Measurements from ENCODE around the gene ADAM33. TPM values are rescaled to one million over a fixed set of nuclear protein-coding genes. Genes with fewer than 3 reads are reported as not detected.

ADAM33 gene
- polyA plus RNA-seq, 1 donor from 2014 or later = not detected

DNA sequence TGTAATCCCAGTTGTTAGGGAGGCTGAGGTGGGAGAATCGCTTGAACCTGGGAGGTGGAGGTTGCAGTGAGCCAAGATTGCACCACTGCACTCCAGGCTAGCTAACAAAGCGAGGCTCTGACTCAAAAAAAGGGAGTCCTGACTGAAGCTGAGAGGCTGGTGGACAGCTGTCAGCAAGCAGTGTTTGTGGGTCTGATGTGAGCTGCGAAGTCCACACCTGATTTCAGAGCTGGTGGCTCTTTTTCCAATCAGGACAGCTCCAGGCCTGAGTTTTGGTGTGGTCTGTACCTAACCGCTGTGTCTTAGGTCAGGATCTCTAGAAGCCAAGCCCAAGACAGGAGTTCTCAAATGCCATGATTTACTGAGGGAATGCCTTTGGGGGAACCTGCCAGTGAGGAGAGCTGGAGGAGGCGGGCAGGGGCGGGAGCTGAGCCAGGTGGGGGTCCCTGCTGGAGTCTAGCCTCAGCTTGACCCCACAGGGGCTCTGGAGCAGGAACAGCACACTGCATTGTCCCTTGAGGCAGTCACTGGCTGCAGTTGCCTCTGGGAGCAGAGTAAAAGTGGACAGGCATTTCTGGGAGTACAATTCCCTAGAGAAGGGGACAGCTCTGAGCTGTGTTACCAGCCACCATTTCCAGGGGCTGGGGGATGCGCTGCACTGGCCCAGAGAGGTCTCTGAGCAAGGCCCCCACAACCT, 23.6 kb downstream of the ADAM33 start:
- no peaks in the 10 kb centered on the region for H3F3A ChIP-seq (ENCODE audit: insufficient read depth, low read length, poor library complexity, severe bottlenecking)
- H2AFZ ChIP-seq (ENCODE audit: low read depth, low read length) = no peak overlapping the region
- no peaks in the 10 kb centered on the region for H3K27me3 ChIP-seq (ENCODE audit: insufficient read depth, low read depth, low read length)

GRCh38 chr20:3655131-3655405, 26.7 kb downstream of the ADAM33 start:
- Histone ChIP-seq H3K9ac (ENCODE audit: low read length) (no peak overlapping the region), H3K79me2 (replicated peaks; ENCODE audit: insufficient read depth, low read length) (no peaks in the 10 kb centered on the region), H3K4me3 (ENCODE audit: low read length) (no peak overlapping the region), H3K4me2 (ENCODE audit: low read length) (no peak overlapping the region), H3K27ac (ENCODE audit: low read length) (no peak overlapping the region), H2AFZ (ENCODE audit: low read depth, low read length) (no peak overlapping the region), H4K20me1 (ENCODE audit: insufficient read depth) (no peaks in the 10 kb centered on the region), H3K27me3 (ENCODE audit: insufficient read depth, low read depth, low read length) (no peaks in the 10 kb centered on the region), H3F3A (ENCODE audit: insufficient read depth, low read length, poor library complexity, severe bottlenecking) (no peaks in the 10 kb centered on the region), H3K36me3 (ENCODE audit: insufficient read depth, low read length) (no peaks in the 10 kb centered on the region), H3K9me3 (ENCODE audit: low read length) (no peaks in the 10 kb centered on the region), H3K9me2 (ENCODE audit: insufficient read depth, low read length) (no peaks in the 10 kb centered on the region)
- TF ChIP-seq TAF1 (IDR thresholded peaks at IDR 0.05; ENCODE audit: low read depth) = no peak
- no peak for TF ChIP-seq REST (IDR thresholded peaks at IDR 0.05; ENCODE audit: borderline replicate concordance)
- no peak for TF ChIP-seq SMC3 (conservative IDR thresholded peaks at IDR 0.05; ENCODE audit: poor library complexity)
- no peak for TF ChIP-seq MXI1 (conservative IDR thresholded peaks at IDR 0.05; ENCODE audit: poor library complexity, severe bottlenecking)

More for the DNA sequence above, 23.6 kb downstream of the ADAM33 start:
- Histone ChIP-seq H3K9me2 (ENCODE audit: insufficient read depth, low read length) (no peaks in the 10 kb centered on the region), H4K20me1 (ENCODE audit: insufficient read depth) (no peaks in the 10 kb centered on the region), H3K79me2 (replicated peaks; ENCODE audit: insufficient read depth, low read length) (no peaks in the 10 kb centered on the region), H3K4me3 (ENCODE audit: low read length) (no peak overlapping the region), H3K4me2 (ENCODE audit: low read length) (no peak overlapping the region), H3K27ac (ENCODE audit: low read length) (no peak overlapping the region), H3K36me3 (ENCODE audit: insufficient read depth, low read length) (no peaks in the 10 kb centered on the region), H3K9me3 (ENCODE audit: low read length) (no peaks in the 10 kb centered on the region), H3K9ac (ENCODE audit: low read length) (no peak overlapping the region)
- TF ChIP-seq MXI1 (conservative IDR thresholded peaks at IDR 0.05; ENCODE audit: poor library complexity, severe bottlenecking) (no peak), POLR2AphosphoS5 (IDR thresholded peaks at IDR 0.05) (no peak), RAD21 (conservative IDR thresholded peaks at IDR 0.05) (no peak), EZH2 (IDR thresholded peaks at IDR 0.05; ENCODE audit: borderline replicate concordance, insufficient read depth, low read length, poor library complexity, severe bottlenecking) (no peak), SMC3 (conservative IDR thresholded peaks at IDR 0.05; ENCODE audit: poor library complexity) (no peak), TAF1 (IDR thresholded peaks at IDR 0.05; ENCODE audit: low read depth) (no peak), REST (IDR thresholded peaks at IDR 0.05; ENCODE audit: borderline replicate concordance) (no peak), EP300 (conservative IDR thresholded peaks at IDR 0.05; ENCODE audit: poor library complexity, severe bottlenecking) (no peak)
- TF ChIP-seq, protein P1, sequence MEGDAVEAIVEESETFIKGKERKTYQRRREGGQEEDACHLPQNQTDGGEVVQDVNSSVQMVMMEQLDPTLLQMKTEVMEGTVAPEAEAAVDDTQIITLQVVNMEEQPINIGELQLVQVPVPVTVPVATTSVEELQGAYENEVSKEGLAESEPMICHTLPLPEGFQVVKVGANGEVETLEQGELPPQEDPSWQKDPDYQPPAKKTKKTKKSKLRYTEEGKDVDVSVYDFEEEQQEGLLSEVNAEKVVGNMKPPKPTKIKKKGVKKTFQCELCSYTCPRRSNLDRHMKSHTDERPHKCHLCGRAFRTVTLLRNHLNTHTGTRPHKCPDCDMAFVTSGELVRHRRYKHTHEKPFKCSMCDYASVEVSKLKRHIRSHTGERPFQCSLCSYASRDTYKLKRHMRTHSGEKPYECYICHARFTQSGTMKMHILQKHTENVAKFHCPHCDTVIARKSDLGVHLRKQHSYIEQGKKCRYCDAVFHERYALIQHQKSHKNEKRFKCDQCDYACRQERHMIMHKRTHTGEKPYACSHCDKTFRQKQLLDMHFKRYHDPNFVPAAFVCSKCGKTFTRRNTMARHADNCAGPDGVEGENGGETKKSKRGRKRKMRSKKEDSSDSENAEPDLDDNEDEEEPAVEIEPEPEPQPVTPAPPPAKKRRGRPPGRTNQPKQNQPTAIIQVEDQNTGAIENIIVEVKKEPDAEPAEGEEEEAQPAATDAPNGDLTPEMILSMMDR (IDR thresholded peaks at IDR 0.05; ENCODE audit: poor library complexity, severe bottlenecking) = no peak
